Osteocyte (in vitro differentiated cells): ENCODE measurements around the gene PKP2. TPM values are rescaled to one million over a fixed set of nuclear protein-coding genes. Genes with fewer than 3 reads are reported as not detected.

Experiments used
- DNase-seq: peaks from one replicate; pipeline ENCODE4 v3.0.0; 2021; ENCODE audit warnings: mixed read lengths; ENCODE audit not compliant: unreplicated experiment; ENCODE audit errors: extremely low spot score
- H3K27ac Mint-ChIP-seq: one replicate; pipeline ENCODE4 v1.8.0; 2021; ENCODE audit warnings: mild to moderate bottlenecking, mixed read lengths; ENCODE audit not compliant: unreplicated experiment
- H3K27me3 Mint-ChIP-seq: one replicate; pipeline ENCODE4 v1.8.0; 2021; ENCODE audit warnings: mixed read lengths; ENCODE audit not compliant: unreplicated experiment
- H3K36me3 Mint-ChIP-seq: one replicate; pipeline ENCODE4 v1.8.0; 2021; ENCODE audit warnings: mixed read lengths; ENCODE audit not compliant: unreplicated experiment
- H3K4me1 Mint-ChIP-seq: one replicate; pipeline ENCODE4 v1.8.0; 2021; ENCODE audit warnings: mixed read lengths; ENCODE audit not compliant: unreplicated experiment
- H3K4me3 Mint-ChIP-seq: one replicate; pipeline ENCODE4 v1.8.0; 2021; ENCODE audit warnings: mild to moderate bottlenecking, moderate library complexity, mixed read lengths; ENCODE audit not compliant: unreplicated experiment
- H3K9me3 Mint-ChIP-seq: one replicate; pipeline ENCODE4 v1.8.0; 2021; ENCODE audit warnings: mixed read lengths; ENCODE audit not compliant: unreplicated experiment
- CTCF ChIP-seq: fragments of 200-600 bp; sonication (generic); IDR thresholded peaks from 2 replicates; pipeline ENCODE4 v1.5.0; 2021; ENCODE audit warnings: antibody characterized with exemption, mild to moderate bottlenecking, moderate library complexity
- total RNA-seq: library from RNA; stranded (reverse); gene quantifications from 2 replicates; pipeline ENCODE4 v1.2.1, GENCODE V29; 2021

PKP2 gene
- total RNA-seq, 1 donor from 2014 or later = 2.1 TPM

GRCh38 chr12:32828120-32828519, 68.5 kb downstream of the PKP2 start:
- no peak for TF ChIP-seq CTCF
- no peak overlapping the region for H3K4me3 Mint-ChIP-seq
- no peak overlapping the region for H3K27ac Mint-ChIP-seq

DNA sequence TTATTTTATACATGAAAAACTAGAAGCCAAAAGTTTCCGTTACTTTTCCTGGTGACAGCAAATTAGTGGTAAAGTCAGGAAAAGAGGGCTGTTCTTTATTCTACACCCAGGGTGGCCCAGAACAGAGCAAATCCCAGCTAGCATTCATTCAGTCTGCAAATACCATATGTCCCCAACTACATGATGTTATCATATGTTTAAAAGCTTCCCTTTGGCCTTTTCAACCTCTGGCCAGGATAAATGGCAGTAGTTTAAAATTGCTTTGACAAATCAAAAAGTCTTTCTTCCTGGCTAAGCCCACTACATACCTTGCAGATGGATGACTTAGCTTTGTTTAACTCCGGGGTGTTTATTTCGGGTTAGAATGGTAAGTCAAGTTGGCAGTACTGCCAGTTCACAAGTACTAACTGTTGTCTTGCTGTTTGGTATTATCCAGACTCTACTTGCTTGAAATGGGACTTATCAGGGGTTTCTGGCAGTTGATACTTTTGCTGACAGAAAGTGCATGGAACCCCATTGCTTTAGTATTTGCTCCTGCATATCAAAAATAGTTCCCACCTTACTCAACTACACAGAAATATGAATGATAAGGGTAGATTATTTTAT, 69.7 kb downstream of the PKP2 start:
- no peak overlapping the region for H3K27ac Mint-ChIP-seq
- H3K27me3 Mint-ChIP-seq = no peaks in the 10 kb centered on the region
- no peaks in the 10 kb centered on the region for H3K4me1 Mint-ChIP-seq
- no peak overlapping the region for H3K4me3 Mint-ChIP-seq
- no peaks in the 10 kb centered on the region for H3K9me3 Mint-ChIP-seq
- no peaks in the 10 kb centered on the region for H3K36me3 Mint-ChIP-seq
- TF ChIP-seq CTCF = no peak
- DNase-seq = no peak

More at GRCh38 chr12:32828120-32828519, 68.5 kb downstream of the PKP2 start:
- H3K27me3 Mint-ChIP-seq = no peaks in the 10 kb centered on the region
- no peaks in the 10 kb centered on the region for H3K4me1 Mint-ChIP-seq
- DNase-seq = no peak
- no peaks in the 10 kb centered on the region for H3K9me3 Mint-ChIP-seq
- H3K36me3 Mint-ChIP-seq = no peaks in the 10 kb centered on the region

- Mint-ChIP-seq H3K27me3 (no peaks in the 10 kb centered on the region), H3K9me3 (no peaks in the 10 kb centered on the region), H3K36me3 (no peaks in the 10 kb centered on the region), H3K4me3 (no peak overlapping the region), H3K4me1 (peaks cover 3% of the 10 kb centered on the region), H3K27ac (no peak overlapping the region)
- DNase-seq = no peak
- no peak for TF ChIP-seq CTCF
Measured at GRCh38 chr12:32824596-32824995, 72.0 kb downstream of the PKP2 start.

- Mint-ChIP-seq H3K4me1 (peaks cover 3% of the 10 kb centered on the region), H3K27me3 (no peaks in the 10 kb centered on the region)
- no peak for DNase-seq
Measured at GRCh38 chr12:32822344-32822743, 74.2 kb downstream of the PKP2 start.

GRCh38 chr12:32821710-32822109, 74.9 kb downstream of the PKP2 start:
- H3K36me3 Mint-ChIP-seq = no peaks in the 10 kb centered on the region
- H3K27ac Mint-ChIP-seq = no peak overlapping the region
- no peak for TF ChIP-seq CTCF
- no peak for DNase-seq
- H3K9me3 Mint-ChIP-seq = no peaks in the 10 kb centered on the region
- H3K4me3 Mint-ChIP-seq = no peak overlapping the region
- no peaks in the 10 kb centered on the region for H3K27me3 Mint-ChIP-seq
- peaks cover 3% of the 10 kb centered on the region for H3K4me1 Mint-ChIP-seq

More at GRCh38 chr12:32822344-32822743, 74.2 kb downstream of the PKP2 start:
- TF ChIP-seq CTCF = no peak
- no peak overlapping the region for H3K27ac Mint-ChIP-seq
- H3K4me3 Mint-ChIP-seq = no peak overlapping the region
- H3K9me3 Mint-ChIP-seq = no peaks in the 10 kb centered on the region
- H3K36me3 Mint-ChIP-seq = no peaks in the 10 kb centered on the region
